Stimulated activated CD4-positive, alpha-beta T cell treated with anti-CD3 and anti-CD28 coated beads, Interleukin-15, amount 100 ng/mL, for 48 hours (primary cell): Measurements from ENCODE around the gene PRND.
"Not testable (repeated sequence)": the region's sequence is repeated elsewhere in the genome, so short reads cannot be mapped to it uniquely, and the experiment has no call there.

ENCODE experiments used
- DNase-seq, 2 donors: peaks; one replicate each; pipeline ENCODE4 v3.0.0-alpha.2; 2020; ENCODE audit warnings: low read depth in 2 of 2

PRND gene

DNA sequence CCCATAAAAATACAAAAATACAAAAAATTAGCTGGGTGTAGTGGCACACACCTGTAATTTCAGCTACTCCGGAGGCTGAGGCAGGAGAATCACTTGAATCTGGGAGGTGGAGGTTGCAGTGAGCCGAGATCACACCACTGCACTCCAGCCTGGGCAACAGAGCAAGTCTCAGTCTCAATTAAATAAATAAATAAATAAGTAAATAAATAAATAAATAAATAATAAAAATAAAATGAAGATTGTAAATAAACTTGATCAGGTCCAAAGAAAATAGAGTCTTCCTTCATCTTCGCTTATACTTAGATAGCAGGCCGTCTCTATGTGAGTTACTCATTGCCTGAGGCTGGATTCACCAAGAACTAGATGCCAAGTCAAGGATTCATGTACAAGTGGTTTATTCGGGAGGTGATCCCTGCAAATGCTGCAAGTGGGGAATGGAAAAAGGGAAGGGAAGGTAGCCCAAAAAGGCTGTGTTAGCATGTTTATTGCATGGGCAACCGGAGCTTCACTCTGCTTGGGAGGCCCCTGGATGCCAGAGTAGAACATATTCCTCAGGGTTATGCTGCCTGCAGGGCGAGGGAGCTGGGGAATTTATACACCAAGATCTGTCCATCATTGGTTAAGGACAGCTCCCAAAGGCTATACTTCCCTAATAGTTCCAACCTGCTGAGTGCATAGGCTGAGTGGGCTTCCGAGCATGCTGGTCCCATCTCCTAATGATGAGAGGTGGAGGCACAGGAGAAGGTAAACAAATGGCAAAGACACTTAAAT lies 16.3 kb downstream of the PRND start:
- no peak for DNase-seq

DNA sequence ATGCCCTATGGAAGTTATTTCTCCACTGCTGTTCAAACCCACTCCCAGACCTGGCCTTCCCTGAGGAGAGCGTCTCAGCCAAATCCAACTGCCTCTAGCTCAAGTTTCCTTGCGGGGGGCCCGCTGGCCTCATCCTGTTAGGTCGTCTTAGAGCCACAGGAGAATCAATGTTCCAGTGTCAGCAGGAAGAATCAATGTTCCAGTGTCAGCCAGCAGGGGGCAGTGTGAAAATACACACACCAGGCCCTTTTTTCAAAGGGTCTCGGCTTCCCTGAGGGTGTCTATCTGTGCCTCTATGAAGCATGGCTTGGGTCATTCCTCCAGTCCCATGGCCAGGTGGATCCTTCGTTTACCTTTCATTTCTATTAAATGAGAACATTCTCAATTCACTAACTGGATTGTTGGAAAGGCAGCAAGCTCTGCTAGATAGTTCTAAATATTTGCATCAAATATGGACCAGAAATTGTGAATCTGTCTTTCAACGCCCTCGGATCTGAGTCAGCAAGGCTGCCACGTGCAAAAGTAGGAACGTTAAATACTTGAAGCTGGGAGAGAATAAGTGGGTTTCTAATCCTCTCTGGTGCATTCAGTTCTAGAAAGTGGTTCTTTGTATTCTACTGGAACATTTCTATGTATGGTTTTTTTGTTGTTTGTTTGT lies 19.2 kb downstream of the PRND start:
- DNase-seq, result peak; percentile 43 to 51

DNA sequence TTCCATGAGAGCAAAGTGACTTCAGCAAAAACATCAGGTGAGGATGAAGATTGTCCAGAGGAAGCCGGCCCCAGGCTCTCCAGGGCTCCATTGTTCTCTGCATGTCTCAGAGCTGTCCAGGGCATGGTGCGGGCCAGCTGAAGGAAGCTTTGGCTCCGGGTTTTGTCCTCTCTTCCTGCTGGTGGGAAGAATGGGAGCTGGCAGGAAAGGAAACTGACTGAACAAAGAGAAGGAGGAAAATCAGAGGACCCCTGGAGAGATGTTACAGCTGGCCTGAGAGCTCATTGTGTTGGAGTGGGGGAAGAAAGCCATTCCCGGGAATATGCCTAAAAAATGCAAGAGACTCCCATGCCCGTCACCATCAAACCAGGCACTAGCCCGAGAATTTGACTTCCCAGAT lies 27.1 kb downstream of the PRND start:
- no peak for DNase-seq

DNA sequence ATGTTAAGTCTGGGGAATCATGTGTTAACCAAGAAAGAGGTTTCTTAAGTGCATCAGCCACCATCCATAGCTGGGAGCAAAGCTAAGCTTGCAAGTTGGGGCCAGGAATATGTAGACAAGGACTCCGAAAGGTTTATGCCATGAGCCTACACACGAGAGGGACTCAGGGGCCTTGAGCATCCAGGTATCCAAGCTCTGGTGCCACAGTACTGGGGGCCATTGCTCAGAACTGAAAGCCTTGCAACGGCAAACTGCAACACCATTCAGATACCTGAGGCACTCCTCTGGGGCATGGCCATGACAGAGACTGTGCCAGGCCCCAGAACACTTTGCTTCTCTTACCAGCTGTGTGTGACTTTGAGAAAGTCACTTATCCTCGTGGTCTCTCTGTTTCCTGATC lies 27.6 kb downstream of the PRND start:
- DNase-seq, result no peak

DNA sequence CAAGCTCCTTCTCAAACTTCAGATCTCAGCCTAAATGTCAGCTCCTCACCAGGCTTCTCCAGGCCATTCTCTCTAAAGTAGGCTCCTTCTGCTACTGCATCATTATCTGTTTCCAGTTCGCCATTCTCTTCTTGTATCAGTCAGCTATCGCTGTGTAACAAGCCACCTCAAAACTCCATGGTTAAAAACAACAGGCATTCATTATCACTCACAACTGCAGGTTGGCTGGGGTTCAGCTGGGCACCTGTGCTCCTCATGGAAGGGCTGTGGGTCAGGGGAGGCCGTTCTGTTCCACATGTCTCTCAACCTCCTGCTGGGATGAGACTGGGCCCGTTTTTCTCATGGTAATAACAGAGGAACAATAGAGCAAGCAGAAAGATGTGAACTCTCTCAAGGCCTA lies 28.7 kb downstream of the PRND start:
- no peak for DNase-seq

DNA sequence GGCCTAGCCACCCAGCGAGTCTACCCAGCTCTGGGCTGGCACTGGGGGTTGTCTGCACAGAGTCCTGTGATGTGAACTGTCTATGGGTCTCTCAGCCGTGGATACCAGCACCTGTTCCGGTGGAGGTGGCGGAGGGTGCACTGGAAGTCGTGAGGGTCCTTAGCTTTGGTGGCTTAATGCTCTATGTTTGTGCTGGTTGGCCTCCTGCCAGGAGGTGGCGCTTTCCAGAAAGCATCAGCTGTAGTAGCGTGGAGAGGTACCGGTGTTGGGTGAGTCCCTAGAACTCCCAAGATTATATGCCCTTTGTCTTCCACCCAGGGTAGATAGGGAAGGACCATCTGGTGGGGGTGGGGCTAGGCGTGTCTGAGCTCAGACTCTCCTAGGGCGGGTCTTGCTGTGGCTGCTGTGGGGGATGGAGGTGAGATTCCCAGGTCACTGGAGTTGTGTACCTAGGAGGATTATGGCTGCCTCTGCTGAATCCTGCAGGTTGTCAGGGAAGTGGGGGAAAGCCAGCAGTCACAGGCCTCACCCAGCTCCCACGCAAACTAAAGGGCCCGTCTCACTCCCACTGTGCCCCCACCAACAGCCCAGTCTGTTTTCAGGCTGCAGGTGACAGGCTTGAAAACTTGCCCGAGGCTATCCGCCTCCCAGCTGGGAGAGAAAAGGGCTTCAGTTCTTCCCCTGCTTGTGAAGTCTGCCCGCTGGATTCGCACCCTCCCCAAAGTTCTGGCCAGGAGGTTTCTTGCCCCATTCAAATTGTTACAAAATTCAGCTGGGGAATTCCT lies 37.6 kb downstream of the PRND start:
- peak; percentile 36 to 41 for DNase-seq

DNA sequence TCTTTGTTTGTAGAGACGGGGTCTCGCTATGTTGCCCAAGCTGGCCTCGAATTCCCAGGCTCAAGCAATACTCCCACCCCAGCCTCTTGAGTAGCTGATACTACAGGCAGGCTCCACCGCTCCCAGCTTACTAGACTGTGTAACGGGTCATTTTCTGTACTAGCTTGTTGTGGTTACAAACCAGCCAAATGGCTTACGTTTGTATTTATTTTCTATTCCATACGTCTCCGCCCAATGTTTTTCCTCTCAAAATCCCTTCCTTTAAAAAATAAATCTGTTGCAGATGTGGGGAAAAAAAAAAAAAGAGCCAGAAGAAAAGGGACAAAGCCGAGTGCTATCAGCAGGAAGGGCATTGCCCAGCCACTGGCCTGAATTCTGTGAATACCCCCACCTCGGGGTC lies 41.6 kb downstream of the PRND start:
- no peak for DNase-seq

DNA sequence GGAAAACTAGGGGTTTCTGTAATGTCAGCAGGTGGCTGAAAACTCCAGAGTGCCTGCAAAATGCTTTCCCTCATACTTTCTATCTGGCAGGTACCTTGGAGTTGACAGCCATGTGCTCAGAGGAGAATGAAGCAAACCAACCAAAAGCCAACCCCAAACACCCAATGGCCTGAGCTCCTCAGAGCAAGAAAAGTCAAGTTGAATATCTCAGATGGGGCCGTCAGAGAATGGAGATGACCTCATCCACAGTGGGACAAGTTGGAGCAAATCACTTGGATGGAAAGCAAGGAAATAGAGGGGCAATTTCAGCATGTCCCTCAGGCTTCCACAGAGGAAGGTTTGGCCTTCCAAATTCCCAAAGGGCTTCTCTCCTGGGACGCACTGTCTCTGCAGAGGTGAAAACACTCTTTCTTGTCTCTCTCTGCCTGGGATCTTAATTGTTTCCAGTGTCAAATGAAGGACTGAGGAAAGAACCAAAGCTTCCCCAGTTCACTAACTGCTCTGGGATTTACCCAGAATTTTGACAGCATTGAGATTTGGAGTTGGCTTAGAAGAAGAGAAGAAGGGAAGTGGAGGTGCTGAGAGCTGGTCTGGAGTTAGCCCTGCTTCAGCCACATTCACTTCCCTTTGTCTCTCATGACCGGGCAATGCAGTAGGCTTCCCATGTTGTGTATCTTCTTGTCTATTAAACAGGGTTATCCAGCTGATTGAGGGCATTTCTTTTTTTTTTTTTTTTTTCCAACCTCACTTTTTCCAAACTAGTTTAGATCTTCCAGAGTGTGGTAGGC lies 42.2 kb downstream of the PRND start:
- no peak for DNase-seq

DNA sequence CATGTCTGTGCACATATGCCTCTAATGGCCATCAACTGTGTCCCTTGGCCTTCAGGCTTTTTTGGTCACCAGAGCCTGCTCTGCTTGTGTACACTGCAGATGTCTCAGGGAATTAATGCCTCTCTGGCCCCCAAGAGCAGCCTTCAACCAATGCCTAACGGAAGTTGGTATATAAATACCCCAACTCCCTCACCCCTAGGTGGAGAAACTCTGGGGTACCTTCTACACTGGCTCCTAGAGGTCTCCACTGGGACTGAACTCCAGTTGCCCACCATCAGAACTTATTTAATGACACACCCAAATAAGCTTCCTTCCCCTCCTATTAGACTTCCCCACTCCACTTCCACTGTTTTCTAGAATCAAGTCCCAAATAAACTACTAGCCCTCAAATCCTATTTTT lies 43.1 kb downstream of the PRND start:
- DNase-seq, result no peak

DNA sequence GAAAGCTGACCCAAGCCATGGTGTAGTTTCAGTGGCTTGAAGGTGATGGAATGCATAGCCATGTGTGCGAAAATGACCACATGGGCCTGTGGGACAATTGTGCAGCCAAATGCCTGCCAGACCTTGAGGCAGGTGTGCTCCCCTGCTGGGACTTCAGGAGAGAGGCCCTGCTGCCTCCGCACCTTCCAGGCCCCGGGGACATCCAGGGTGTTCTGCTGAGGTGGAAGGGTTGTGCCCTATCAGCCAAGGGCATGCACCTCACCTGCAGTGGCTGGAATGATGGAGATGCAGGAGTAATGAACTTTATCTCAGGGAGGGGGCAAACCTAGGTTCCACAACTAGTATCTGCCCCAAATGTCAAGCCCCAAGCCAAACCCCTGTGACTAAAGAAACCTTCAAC lies 44.0 kb downstream of the PRND start:
- no peak for DNase-seq

DNA sequence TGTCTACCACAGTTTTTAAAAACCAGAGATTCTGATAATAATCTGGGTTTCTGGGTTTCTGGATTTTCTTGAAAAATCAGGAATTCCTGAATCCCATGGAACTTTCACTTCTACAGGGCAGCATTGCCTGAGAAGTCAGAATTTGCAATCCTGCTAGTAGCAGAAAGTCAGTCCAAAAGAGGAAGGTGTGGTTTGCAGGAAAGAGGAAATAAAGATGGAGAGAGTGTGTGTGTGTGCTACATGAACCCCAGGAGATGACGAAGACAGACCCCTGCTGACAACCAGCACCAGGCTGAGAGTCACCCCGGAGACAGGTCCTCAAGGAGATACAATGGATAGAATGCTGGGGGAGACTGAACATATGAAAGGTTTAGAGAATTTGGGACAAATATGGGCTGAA lies 44.9 kb downstream of the PRND start:
- DNase-seq, result no peak

DNA sequence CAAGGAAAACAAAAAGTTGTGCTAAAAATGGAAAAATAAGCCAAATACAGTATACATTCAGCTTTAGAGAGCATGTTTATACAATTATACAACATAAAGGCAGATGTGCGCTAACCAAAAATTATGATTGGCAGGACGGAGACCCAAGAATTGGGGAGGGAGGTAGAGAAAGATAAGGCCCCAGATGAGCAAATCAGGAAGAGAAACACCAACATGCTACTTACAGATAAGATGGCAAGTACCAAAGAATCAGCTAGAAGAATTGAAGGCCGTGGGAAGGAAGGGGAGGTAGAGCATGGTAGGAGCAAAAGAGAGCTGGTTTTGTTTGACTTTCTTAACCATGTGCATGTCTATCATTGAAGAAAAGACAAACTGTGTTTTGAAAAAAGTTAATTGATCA lies 45.4 kb downstream of the PRND start:
- no peak for DNase-seq

DNA sequence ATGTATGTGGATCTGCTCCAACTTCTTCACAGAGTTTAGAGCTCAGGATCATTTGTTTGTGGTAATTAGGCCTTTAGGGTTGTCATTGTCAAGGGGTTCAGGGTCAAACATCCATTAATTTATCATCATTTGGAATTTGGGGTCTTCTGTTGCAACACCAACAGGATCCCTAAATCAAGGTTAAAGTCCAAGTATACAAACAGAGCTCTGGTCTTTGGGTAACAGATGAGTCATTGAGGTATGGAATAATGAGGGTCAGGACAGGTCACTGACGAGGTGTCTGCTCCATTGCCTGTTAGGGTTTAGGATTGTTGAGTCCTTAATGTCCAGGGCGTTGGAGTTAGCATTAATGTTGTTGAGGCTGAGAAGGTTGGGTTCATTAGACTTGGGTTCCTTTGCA lies 47.6 kb downstream of the PRND start:
- DNase-seq, result no peak

DNA sequence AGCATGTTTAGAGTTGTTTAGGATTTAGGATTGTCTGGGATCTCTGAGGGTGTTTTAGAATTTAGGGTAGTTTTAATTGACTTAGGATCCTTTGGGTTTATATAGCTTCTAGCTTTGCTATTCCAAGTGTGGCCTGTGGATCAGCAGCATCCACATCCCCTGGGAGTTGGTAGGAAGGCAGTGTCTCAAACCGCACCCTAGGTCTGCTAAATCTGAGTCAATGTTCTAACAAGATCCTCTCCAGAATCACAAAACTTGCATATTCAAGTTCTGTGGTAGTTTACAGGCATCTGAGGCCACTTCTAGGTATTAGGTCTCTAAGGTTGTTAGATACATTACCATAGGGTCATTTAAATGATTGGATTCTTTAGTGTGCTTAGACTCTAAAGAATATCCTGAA lies 48.3 kb downstream of the PRND start:
- no peak for DNase-seq

DNA sequence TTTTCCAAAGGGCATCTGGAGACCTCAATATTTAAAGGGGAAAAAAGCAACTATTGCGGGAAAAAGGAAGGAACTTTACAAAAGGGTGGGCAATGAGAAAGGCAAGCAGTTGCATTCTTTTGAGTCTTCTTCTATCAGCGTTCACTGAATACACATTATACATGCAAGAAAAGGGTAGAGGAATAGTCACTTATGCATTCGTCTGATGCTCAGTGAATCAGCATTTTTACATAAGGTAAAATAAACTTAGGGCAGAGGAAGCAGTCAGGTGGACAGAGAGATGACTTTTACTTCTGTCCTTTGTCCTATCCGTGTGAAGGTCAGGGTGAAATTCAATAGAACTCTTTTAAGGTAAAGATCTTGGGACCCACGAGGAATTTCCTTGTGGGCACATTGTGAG lies 49.3 kb downstream of the PRND start:
- no peak for DNase-seq

DNA sequence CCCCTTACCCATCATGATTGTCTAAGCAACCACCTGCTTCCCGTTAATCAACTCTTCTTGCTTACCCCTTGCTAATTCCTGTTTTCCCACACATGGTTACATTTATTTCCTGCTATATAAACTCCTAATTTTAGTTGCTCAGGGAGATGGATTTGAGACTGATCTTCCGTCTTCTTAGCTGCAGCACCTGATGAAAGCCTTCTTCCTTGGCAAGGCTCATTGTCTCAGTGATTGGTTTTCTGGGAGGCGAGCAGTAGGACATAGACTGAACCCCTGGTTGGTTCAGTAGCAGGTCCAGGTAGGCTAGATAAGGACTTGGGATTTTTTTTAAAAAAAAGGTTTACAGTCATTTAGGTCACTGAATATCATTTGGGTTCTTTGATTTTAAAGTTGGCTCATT lies 50.4 kb downstream of the PRND start:
- no peak for DNase-seq

DNA sequence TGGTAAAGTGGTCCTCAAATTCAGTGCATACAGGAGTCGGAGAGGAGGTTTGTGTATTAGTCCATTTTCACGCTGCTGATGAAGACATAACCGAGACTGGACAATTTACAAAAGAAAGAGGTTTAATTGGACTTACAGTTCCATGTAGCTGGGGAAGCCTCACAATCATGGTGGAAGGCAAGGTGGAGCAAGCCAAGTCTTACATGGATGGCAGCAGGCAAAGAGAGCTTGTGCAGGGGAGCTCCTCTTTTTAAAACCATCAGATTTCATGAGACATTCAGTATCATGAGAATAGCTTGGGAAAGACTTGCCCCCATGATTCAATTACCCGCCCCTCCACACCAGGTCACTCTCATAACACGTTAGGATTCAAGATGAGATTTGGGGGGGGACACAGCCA lies 51.3 kb downstream of the PRND start:
- DNase-seq, result not testable (repeated sequence)

DNA sequence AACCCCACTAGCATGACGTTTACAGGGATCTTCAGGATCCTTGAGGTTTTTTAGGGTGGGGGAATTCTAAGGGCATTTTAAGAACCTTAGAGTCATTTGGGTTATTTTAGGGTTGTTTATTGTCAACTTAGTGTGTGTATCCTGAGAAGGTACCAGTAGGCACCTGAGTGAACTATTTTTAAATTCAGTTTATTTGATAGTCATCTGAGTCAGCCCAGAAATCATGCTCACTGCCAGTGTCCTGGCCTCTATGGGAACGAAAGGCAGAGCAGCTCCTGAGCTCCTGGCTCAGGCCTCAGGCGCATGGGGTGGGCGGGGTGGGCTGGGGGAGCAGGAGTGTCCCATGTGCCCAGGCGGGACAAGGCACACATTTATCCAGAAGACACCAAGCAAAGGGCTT lies 52.0 kb downstream of the PRND start:
- DNase-seq, result no peak

DNA sequence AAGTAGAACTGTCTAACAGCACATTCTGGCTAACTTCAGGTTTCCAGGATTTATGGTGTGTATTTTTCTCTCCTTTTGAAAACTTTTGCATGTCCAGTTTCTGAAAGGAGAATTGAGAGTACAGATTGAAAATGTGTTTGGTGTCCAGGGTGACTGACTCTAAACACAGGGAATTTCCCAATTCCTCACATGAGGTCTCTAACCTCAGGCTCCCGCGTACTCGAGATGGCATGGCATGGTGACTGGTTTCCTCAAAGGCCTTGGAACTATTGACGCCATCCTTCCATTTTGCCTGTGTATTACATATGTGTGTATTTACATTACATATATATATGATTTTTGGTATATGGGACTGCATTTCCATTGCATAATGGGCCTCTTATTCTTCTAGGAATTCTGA lies 52.5 kb downstream of the PRND start:
- DNase-seq, result no peak

DNA sequence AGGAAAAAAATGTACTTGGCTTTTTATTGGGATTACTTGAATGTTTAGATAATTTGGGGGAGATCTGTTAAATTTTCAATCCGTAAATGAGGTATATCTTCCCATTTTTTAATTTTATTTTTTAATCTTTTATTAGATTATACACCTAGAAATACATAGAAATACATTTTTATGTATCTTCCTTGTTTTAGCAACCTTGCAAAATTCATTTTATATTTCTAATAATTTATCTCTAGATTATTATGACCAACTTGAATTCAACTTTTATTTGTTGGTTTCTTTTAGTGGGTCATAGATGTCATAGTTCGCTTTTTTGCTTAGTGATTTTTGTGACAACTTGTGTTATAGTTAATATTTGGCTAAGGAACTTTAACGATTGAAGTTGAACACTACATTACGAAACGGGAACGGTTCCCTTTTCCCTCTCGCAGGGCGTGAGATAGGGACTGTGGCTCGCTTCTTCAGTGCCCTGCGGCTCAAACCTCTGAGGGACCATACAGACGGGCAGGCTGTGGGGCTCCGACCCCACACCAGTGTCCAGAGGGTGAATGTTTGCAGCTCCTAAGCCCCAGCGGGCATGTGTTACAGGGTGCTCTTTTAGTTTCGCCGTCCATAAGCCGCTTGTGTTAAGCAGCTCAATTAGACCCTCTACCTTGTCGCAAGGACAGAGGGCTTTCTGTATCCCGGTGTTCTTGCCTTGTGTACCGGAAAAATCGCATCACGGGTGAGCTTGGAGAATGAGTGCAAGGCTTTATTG lies 53.8 kb downstream of the PRND start:
- no peak for DNase-seq

DNA sequence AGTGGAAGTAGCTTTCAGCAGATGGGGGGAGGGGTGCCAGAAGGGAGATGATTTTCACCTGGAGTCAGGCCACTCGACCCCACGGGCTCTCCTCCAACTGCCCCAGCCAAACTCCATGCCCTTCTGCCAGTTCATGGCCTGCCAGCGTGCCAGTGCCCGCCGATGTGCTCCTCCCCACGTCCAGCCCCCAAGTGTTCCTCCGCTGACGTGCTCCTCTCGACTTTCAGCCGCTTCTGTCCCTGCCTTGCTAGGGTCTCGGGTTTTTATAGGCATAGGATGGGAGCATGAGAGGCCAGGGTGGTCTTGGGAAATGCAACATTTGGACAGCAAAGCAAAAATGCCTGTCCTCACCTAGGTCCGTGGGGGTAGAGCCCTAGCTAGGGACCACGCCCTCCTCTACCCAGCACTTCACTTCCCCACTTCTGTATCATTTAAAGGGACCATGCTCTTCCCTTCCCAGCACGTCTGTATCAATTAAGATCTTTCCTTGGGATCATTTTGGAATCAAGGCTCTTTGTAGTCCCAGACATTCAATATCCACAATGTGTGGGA lies 54.4 kb downstream of the PRND start:
- DNase-seq, result no peak
